ENCODE results near the gene HIPK2. TPM values are rescaled to one million over a fixed set of nuclear protein-coding genes. Genes with fewer than 3 reads are reported as not detected.

The HIPK2 gene
- total and polyA plus RNA-seq, 2 of the 4 experiments (the other 2 are of a cell fraction): 22.0 to 27.1 TPM

- H2AFZ ChIP-seq (replicated peaks; ENCODE audit: low read length, poor library complexity): no peak overlapping the region
- DNase-seq (no peak), ATAC-seq (ENCODE audit: low read depth) (no peak; the same call in 1 of the 2 replicates)
- H3K23ac ChIP-seq (ENCODE audit: low read depth, low read length): no peak overlapping the region
- dilution Hi-C loops (cut with HindIII; ENCODE audit: low sequenced_read_pairs, unreplicated experiment): no loop called here
- H2BK15ac ChIP-seq (ENCODE audit: low read depth, low read length): no peak overlapping the region
- no peak overlapping the region for H3K27ac ChIP-seq (ENCODE audit: insufficient read depth, low read length)
- H4K20me1 ChIP-seq (ENCODE audit: insufficient read depth, low read length): peaks cover 5% of the 10 kb centered on the region; the same call in 1 of the 2 replicates
- POLR2A ChIA-PET (ENCODE audit: unreplicated experiment): interaction anchor here (0.5 kb wide), 1 partner anchor 253 kb away, joined by 9 read pairs; no protein-coding TSS in a partner anchor
- in situ Hi-C loops (cut with MboI; ENCODE audit: low sequenced_read_pairs): no loop called here
- H3K79me1 ChIP-seq (ENCODE audit: low read depth in 1 of 2, low read length in 2 of 2): no peaks in the 10 kb centered on the region; a peak in 1 of 4 replicates
- no peak overlapping the region for H3K18ac ChIP-seq (ENCODE audit: low read depth, low read length)
- peaks cover 8% of the 10 kb centered on the region; the same call in 1 of the 2 replicates for H3K9me1 ChIP-seq (ENCODE audit: insufficient read depth, low read length)
- no peak overlapping the region for H2BK5ac ChIP-seq (ENCODE audit: low read depth, low read length, poor library complexity, severe bottlenecking)
- H3K4ac ChIP-seq (ENCODE audit: low read depth, low read length): no peak overlapping the region
- H3K9me3 ChIP-seq (ENCODE audit: control insufficient read depth, insufficient read depth, low read length): no peaks in the 10 kb centered on the region
- no peak overlapping the region for H3K14ac ChIP-seq (replicated peaks; ENCODE audit: low read depth, low read length)
- H2BK20ac ChIP-seq (ENCODE audit: low read depth, low read length): no peak overlapping the region
- BruUV-seq (replicated peaks): no TSS peak
- WGBS, 2 experiments (ENCODE audit: extremely low coverage in 2 of 2, insufficient read length in 1 of 2): no CpG with 5 or more reads among the region's 2 CpGs
- H4K8ac ChIP-seq (ENCODE audit: low read depth in 2 of 2, low read length in 2 of 2): no peak overlapping the region
- H4K91ac ChIP-seq (ENCODE audit: insufficient read depth, low read depth, low read length): no peak overlapping the region
- no peak overlapping the region for H3K56ac ChIP-seq (ENCODE audit: extremely low read depth, insufficient read depth, low read length)
- intact Hi-C loops (cut with micrococcal nuclease): no loop called here
- peaks cover 18% of the 10 kb centered on the region; the same call in 1 of the 2 replicates for H3K36me3 ChIP-seq (ENCODE audit: control insufficient read depth, insufficient read depth, low read length)
- CTCF ChIA-PET: no interaction called here
- no peak overlapping the region for H4K5ac ChIP-seq (ENCODE audit: low read depth, low read length)
- H2AK9ac ChIP-seq (replicated peaks; ENCODE audit: low read depth, low read length, poor library complexity): no peak overlapping the region
- H2BK120ac ChIP-seq (ENCODE audit: low read depth, low read length): no peak overlapping the region
- H3K4me1 ChIP-seq (ENCODE audit: control insufficient read depth, insufficient read depth, low read length): no peaks in the 10 kb centered on the region
- TF ChIP-seq FOS (IDR thresholded peaks at IDR 0.05; ENCODE audit: low read depth, low read length) (no peak), SMC3 (IDR thresholded peaks at IDR 0.05; ENCODE audit: low read depth, low read length) (no peak), RFX5 (IDR thresholded peaks at IDR 0.05; ENCODE audit: low read depth, low read length) (no peak), MAZ (IDR thresholded peaks at IDR 0.05; ENCODE audit: borderline replicate concordance, low read depth, low read length) (no peak), RAD21 (IDR thresholded peaks at IDR 0.05; ENCODE audit: low read length) (no peak), NFE2L2 (IDR thresholded peaks at IDR 0.05; ENCODE audit: low read depth, low read length) (no peak), BHLHE40 (IDR thresholded peaks at IDR 0.05; ENCODE audit: low read depth, low read length) (no peak), MXI1 (IDR thresholded peaks at IDR 0.05; ENCODE audit: borderline replicate concordance, low read depth, low read length) (no peak), RCOR1 (IDR thresholded peaks at IDR 0.05; ENCODE audit: insufficient replicate concordance, low read length) (no peak), CEBPB (IDR thresholded peaks at IDR 0.05; ENCODE audit: low read depth, low read length) (no peak), CHD1 (IDR thresholded peaks at IDR 0.05; ENCODE audit: low read depth, low read length) (no peak), MAFK (IDR thresholded peaks at IDR 0.05; ENCODE audit: low read depth, low read length) (no peak)
- TF ChIP-seq, protein P1, sequence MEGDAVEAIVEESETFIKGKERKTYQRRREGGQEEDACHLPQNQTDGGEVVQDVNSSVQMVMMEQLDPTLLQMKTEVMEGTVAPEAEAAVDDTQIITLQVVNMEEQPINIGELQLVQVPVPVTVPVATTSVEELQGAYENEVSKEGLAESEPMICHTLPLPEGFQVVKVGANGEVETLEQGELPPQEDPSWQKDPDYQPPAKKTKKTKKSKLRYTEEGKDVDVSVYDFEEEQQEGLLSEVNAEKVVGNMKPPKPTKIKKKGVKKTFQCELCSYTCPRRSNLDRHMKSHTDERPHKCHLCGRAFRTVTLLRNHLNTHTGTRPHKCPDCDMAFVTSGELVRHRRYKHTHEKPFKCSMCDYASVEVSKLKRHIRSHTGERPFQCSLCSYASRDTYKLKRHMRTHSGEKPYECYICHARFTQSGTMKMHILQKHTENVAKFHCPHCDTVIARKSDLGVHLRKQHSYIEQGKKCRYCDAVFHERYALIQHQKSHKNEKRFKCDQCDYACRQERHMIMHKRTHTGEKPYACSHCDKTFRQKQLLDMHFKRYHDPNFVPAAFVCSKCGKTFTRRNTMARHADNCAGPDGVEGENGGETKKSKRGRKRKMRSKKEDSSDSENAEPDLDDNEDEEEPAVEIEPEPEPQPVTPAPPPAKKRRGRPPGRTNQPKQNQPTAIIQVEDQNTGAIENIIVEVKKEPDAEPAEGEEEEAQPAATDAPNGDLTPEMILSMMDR (conservative IDR thresholded peaks at IDR 0.05; ENCODE audit: low read depth, low read length): no peak
- TF ChIP-seq, protein P2, sequence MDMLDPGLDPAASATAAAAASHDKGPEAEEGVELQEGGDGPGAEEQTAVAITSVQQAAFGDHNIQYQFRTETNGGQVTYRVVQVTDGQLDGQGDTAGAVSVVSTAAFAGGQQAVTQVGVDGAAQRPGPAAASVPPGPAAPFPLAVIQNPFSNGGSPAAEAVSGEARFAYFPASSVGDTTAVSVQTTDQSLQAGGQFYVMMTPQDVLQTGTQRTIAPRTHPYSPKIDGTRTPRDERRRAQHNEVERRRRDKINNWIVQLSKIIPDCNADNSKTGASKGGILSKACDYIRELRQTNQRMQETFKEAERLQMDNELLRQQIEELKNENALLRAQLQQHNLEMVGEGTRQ (IDR thresholded peaks at IDR 0.05; ENCODE audit: low read depth, low read length): no peak
- H3K27me3 ChIP-seq (ENCODE audit: control insufficient read depth, insufficient read depth, low read length): peaks cover 8% of the 10 kb centered on the region; the same call in 1 of the 2 replicates
- H3K4me3 ChIP-seq (ENCODE audit: insufficient read depth, low read depth, low read length): no peak overlapping the region
- no peak overlapping the region for H3K9ac ChIP-seq (ENCODE audit: low read depth, low read length)
- H3K4me2 ChIP-seq (ENCODE audit: low read depth, low read length): no peak overlapping the region
- H2AK5ac ChIP-seq (ENCODE audit: low read depth, low read length): no peak overlapping the region
Observed at GRCh38 chr7:139560199-139560598, 217.6 kb downstream of the HIPK2 start.

Data from IMR-90 (cell line).